ENCODE data around the gene NT5C2.

DNA sequence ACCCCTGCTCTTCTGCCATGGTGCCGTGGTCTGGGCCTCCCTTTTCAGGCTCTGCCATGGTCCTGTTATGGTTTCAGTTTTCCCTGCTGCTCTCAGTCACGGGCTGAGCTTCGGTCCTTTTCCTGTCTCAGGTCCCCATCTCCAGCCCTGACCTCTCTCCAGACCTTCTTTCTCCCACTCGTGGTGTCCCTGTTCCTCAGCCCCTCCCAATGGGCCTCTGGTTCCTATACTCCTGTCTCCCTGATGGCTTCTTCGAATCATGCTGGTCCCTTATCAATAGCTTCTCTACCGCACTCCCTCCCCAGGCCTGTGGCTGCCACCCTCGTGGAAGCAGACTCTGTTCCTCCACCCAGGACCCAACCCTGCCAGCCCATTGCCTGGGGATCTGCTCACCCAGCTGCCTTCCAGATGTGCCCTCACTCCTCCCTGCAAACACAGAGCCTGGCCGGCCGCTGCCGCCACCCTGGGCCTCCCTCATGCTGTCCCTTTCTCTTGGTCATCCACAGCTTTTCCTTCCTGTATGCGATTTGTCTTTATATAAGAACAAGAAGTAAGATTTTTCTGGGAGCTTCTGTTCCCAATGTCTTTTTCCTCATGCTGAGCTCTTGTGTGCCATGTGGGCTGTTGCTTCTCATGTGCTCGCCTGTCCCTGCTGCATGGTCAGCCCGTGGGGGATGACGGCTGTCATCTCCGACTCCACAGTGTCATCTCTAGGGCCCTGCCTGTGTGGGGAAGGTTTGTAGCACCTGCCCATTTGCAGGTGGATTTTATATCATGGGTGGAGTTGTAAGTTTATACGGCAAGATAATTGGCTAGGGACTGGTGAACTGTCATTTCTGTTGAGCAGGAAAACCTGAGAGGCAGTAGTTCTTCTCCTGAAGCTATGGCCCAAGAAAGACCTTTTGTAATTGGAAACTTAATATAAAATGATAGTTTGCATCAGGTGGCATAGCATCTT lies 126.7 kb downstream of the NT5C2 start:
- TF ChIP-seq POLR2AphosphoS5 (IDR thresholded peaks at IDR 0.05; ENCODE audit: low read depth, low read length) (no peak), POLR2A (IDR thresholded peaks at IDR 0.05; ENCODE audit: low read depth, low read length) (no peak), TAF1 (IDR thresholded peaks at IDR 0.05; ENCODE audit: low read depth, low read length) (no peak)
